HEK293 (cell line): ENCODE measurements around the gene SEC63.
"Not testable (repeated sequence)": the region's sequence is repeated elsewhere in the genome, so short reads cannot be mapped to it uniquely, and the experiment has no call there.

Source experiments
- CTCF ChIA-PET: fragments of 350-600 bp; formaldehyde crosslinking; extraction: SDS; loops from one replicate; lab custom pipeline; 2021; ENCODE audit warnings: antibody characterized with exemption; lab: Yijun Ruan, JAX
- POLR2A ChIA-PET: fragments of 300-600 bp; formaldehyde crosslinking; extraction: SDS; loops from one replicate; lab custom pipeline; 2020; ENCODE audit warnings: antibody characterized with exemption, inconsistent platforms; lab: Yijun Ruan, JAX
- H3K27ac ChIP-seq: fragments of 200-500 bp; sonication (Bioruptor generic); 2 replicates; pipeline ENCODE4 v1.5.1; 2014; ENCODE audit warnings: low read depth, low read length, control low read depth, inconsistent platforms; ENCODE audit errors: extremely low read depth
- H3K36me3 ChIP-seq, 2 experiments: fragments of 200-500 bp in 1 of 2; sonication (Bioruptor generic) in 1 of 2; 1 replicate in 1 of 2; 2 replicates in 1 of 2; pipeline ENCODE4 v1.5.1; 2014 to 2017; ENCODE audit warnings: inconsistent platforms in 2 of 2, low read length in 2 of 2; ENCODE audit not compliant: control insufficient read depth in 2 of 2, insufficient read depth in 1 of 2
- H3K4me1 ChIP-seq: fragments of 200-500 bp; sonication (Bioruptor generic); 2 replicates; pipeline ENCODE4 v1.5.1; 2014; ENCODE audit warnings: mild to moderate bottlenecking, low read length, inconsistent platforms; ENCODE audit not compliant: control insufficient read depth, insufficient read depth
- H3K4me3 ChIP-seq: 2 replicates; pipeline ENCODE4 v1.5.1; 2011; ENCODE audit warnings: low read depth, mild to moderate bottlenecking, control low read depth, low read length, moderate library complexity
- H3K9me3 ChIP-seq: fragments of 200-500 bp; sonication (Bioruptor generic); 2 replicates; pipeline ENCODE4 v1.5.1; 2014; ENCODE audit warnings: low read depth, low read length, inconsistent platforms; ENCODE audit not compliant: control insufficient read depth, insufficient read depth
- ZBTB17 ChIP-seq: fragments of 450-650 bp; formaldehyde crosslinking; IDR thresholded peaks from 2 replicates; pipeline ENCODE4 v1.5.1; 2016; ENCODE audit warnings: missing biosample characterization, missing genetic modification characterization
- ZBTB7A ChIP-seq: fragments of 450-650 bp; formaldehyde crosslinking; IDR thresholded peaks from 2 replicates; pipeline ENCODE4 v1.5.1; 2016; ENCODE audit warnings: low read depth, missing biosample characterization, missing genetic modification characterization
- ZFP41 ChIP-seq: fragments of 450-650 bp; formaldehyde crosslinking; IDR thresholded peaks from 2 replicates; pipeline ENCODE4 v1.5.1; 2016; ENCODE audit warnings: missing biosample characterization, missing genetic modification characterization, borderline replicate concordance
- ZNF175 ChIP-seq: fragments of 450-650 bp; formaldehyde crosslinking; IDR thresholded peaks from 2 replicates; pipeline ENCODE4 v1.5.1; 2016; ENCODE audit warnings: missing biosample characterization, missing genetic modification characterization
- ZNF266 ChIP-seq: fragments of 450-650 bp; formaldehyde crosslinking; IDR thresholded peaks from 2 replicates; pipeline ENCODE4 v1.5.1; 2016; ENCODE audit warnings: missing biosample characterization, missing genetic modification characterization, low read depth
- ZNF354C ChIP-seq: fragments of 450-650 bp; formaldehyde crosslinking; IDR thresholded peaks from 2 replicates; pipeline ENCODE4 v1.5.1; 2016; ENCODE audit warnings: missing biosample characterization, missing genetic modification characterization, low read depth, borderline replicate concordance
- ZNF530 ChIP-seq: fragments of 450-650 bp; formaldehyde crosslinking; IDR thresholded peaks from 2 replicates; pipeline ENCODE4 v1.5.1; 2016; ENCODE audit warnings: low read depth, missing biosample characterization, missing genetic modification characterization
- ZSCAN16 ChIP-seq: fragments of 450-650 bp; formaldehyde crosslinking; IDR thresholded peaks from 2 replicates; pipeline ENCODE4 v1.5.1; 2016; ENCODE audit warnings: missing biosample characterization, missing genetic modification characterization
- TF ChIP-seq, protein P1 (sequence below): fragments of 450-650 bp; formaldehyde crosslinking; IDR thresholded peaks from 2 replicates; pipeline ENCODE4 v1.5.1; 2016; ENCODE audit warnings: missing biosample characterization, missing genetic modification characterization
- TF ChIP-seq, protein P2 (sequence below): fragments of 450-650 bp; IDR thresholded peaks from 2 replicates; pipeline ENCODE4 v1.5.1; 2018; ENCODE audit warnings: missing biosample characterization, missing genetic modification characterization
- TF ChIP-seq, protein P3 (sequence below): fragments of 450-650 bp; formaldehyde crosslinking; IDR thresholded peaks from 2 replicates; pipeline ENCODE4 v1.5.1; 2016; ENCODE audit warnings: missing biosample characterization, missing genetic modification characterization

The SEC63 gene

DNA sequence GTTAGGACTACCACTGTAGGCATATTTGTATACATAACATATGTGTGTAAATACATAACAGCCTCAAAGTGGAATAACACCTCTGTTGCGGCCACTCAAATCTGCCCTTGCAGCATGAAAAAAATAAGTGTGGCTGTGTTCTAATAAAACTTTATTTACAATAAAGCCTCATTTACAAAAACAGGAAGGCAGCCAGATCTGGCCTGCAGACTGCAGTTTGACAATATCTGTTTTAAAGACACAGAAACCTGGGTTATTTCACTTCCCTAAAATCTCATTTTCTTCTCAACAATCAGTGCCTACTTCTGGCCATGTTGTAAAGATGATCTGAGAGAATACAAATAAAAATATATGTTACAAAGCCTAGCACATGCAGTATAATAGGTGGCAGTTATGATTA is 80.0 kb downstream of the SEC63 start:
- Histone ChIP-seq H3K27ac (no peak overlapping the region), H3K4me1 (no peaks in the 10 kb centered on the region), H3K9me3 (no peaks in the 10 kb centered on the region), H3K4me3 (no peak overlapping the region), H3K36me3 (peaks cover 38 to 82% of the 10 kb centered on the region in 2 experiments)
- TF ChIP-seq, protein P1, sequence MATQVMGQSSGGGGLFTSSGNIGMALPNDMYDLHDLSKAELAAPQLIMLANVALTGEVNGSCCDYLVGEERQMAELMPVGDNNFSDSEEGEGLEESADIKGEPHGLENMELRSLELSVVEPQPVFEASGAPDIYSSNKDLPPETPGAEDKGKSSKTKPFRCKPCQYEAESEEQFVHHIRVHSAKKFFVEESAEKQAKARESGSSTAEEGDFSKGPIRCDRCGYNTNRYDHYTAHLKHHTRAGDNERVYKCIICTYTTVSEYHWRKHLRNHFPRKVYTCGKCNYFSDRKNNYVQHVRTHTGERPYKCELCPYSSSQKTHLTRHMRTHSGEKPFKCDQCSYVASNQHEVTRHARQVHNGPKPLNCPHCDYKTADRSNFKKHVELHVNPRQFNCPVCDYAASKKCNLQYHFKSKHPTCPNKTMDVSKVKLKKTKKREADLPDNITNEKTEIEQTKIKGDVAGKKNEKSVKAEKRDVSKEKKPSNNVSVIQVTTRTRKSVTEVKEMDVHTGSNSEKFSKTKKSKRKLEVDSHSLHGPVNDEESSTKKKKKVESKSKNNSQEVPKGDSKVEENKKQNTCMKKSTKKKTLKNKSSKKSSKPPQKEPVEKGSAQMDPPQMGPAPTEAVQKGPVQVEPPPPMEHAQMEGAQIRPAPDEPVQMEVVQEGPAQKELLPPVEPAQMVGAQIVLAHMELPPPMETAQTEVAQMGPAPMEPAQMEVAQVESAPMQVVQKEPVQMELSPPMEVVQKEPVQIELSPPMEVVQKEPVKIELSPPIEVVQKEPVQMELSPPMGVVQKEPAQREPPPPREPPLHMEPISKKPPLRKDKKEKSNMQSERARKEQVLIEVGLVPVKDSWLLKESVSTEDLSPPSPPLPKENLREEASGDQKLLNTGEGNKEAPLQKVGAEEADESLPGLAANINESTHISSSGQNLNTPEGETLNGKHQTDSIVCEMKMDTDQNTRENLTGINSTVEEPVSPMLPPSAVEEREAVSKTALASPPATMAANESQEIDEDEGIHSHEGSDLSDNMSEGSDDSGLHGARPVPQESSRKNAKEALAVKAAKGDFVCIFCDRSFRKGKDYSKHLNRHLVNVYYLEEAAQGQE (tag by site-specific recombination) = no peak
- TF ChIP-seq ZNF175 (no peak), ZSCAN16 (tag by site-specific recombination) (no peak), ZNF530 (tag by site-specific recombination) (no peak), ZBTB17 (tag by site-specific recombination) (no peak), ZBTB7A (tag by site-specific recombination) (no peak)
- POLR2A ChIA-PET = no interaction called here
- CTCF ChIA-PET = no interaction called here

DNA sequence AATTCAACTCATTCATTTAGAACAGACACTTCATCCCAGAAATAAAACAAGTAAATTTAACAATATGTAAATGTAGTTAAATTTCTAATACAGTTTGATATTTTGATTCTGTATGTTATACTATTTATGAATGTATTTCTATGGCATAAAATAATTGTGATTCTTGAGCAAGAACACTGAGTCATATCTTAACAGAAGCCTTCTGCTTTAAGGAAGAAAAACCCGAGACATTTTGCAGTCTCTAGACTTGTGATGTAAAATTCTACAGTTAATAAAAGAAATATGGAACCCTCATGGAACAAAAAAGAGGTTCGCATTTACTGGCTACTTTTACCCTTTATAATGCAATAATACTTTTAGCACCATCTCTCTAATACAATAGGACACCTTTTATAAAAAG is 86.0 kb downstream of the SEC63 start:
- H3K36me3 ChIP-seq = peaks cover 33 to 55% of the 10 kb centered on the region in 2 experiments
- H3K27ac ChIP-seq = no peak overlapping the region
- H3K9me3 ChIP-seq = no peaks in the 10 kb centered on the region
- ChIA-PET POLR2A (no interaction called here), CTCF (interaction anchor here (1.3 kb wide), 1 partner anchor 178 kb away, joined by 3 read pairs; no protein-coding TSS in a partner anchor)
- H3K4me1 ChIP-seq = no peaks in the 10 kb centered on the region
- no peak overlapping the region for H3K4me3 ChIP-seq
- TF ChIP-seq ZNF354C (tag by site-specific recombination) = no peak
- TF ChIP-seq ZFP41 (tag by site-specific recombination) = no peak
- TF ChIP-seq, protein P2, sequence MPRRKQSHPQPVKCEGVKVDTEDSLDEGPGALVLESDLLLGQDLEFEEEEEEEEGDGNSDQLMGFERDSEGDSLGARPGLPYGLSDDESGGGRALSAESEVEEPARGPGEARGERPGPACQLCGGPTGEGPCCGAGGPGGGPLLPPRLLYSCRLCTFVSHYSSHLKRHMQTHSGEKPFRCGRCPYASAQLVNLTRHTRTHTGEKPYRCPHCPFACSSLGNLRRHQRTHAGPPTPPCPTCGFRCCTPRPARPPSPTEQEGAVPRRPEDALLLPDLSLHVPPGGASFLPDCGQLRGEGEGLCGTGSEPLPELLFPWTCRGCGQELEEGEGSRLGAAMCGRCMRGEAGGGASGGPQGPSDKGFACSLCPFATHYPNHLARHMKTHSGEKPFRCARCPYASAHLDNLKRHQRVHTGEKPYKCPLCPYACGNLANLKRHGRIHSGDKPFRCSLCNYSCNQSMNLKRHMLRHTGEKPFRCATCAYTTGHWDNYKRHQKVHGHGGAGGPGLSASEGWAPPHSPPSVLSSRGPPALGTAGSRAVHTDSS (tag by site-specific recombination) = no peak
- TF ChIP-seq, protein P3, sequence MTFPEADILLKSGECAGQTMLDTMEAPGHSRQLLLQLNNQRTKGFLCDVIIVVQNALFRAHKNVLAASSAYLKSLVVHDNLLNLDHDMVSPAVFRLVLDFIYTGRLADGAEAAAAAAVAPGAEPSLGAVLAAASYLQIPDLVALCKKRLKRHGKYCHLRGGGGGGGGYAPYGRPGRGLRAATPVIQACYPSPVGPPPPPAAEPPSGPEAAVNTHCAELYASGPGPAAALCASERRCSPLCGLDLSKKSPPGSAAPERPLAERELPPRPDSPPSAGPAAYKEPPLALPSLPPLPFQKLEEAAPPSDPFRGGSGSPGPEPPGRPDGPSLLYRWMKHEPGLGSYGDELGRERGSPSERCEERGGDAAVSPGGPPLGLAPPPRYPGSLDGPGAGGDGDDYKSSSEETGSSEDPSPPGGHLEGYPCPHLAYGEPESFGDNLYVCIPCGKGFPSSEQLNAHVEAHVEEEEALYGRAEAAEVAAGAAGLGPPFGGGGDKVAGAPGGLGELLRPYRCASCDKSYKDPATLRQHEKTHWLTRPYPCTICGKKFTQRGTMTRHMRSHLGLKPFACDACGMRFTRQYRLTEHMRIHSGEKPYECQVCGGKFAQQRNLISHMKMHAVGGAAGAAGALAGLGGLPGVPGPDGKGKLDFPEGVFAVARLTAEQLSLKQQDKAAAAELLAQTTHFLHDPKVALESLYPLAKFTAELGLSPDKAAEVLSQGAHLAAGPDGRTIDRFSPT (tag by site-specific recombination) = no peak
- no peak for TF ChIP-seq ZNF266 (tag by site-specific recombination)

DNA sequence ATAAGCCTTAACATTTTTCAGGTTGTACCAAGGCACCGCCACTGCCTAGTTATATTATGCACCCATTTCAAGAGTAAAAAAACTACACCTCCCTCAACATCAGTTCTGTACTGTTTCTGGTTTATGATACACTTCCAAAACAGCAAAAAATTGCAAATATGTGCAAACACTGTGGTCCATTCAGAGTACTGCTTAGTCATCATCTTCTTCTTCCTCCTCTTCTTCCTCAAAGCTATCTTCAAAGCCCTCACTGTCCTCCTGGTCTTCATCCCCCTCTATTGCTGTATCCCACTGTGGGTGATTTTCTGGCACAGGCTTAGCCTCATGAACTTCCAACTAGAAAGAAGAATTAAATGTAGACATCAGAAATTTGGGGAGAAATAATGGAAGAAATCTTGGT is 86.5 kb downstream of the SEC63 start:
- CTCF ChIA-PET = interaction anchor here (1.3 kb wide), 1 partner anchor 178 kb away, joined by 3 read pairs; no protein-coding TSS in a partner anchor
- TF ChIP-seq, protein P2 (tag by site-specific recombination) = peak; percentile 76
- POLR2A ChIA-PET, H3K27ac ChIP-seq, H3K4me1 ChIP-seq, H3K9me3 ChIP-seq, H3K4me3 ChIP-seq: not testable (repeated sequence)
- peaks cover 31 to 54% of the 10 kb centered on the region in 2 experiments for H3K36me3 ChIP-seq
